ENCODE measurements around the gene EIF5A.

DNA sequence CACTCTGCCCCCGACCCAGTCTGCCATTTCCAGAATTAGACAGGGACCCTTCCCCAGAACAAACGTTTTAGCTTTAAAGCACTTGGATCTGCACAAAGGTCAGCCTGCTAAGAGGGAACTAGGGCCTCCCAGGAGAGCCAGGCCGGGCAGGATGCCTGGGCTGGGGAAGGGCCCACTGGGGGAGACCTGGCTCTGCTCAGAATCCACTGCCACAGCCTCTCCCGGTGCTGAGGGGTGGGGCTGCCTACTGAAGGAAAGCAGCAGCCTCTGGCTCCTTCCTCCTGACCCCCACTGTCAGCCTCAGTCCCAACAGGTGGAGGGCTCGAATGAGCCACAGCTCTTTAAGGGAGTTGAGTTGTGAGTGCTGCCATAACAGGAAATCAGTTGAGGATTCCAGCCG, 14.7 kb upstream of the EIF5A start:
- TF ChIP-seq, protein P1, sequence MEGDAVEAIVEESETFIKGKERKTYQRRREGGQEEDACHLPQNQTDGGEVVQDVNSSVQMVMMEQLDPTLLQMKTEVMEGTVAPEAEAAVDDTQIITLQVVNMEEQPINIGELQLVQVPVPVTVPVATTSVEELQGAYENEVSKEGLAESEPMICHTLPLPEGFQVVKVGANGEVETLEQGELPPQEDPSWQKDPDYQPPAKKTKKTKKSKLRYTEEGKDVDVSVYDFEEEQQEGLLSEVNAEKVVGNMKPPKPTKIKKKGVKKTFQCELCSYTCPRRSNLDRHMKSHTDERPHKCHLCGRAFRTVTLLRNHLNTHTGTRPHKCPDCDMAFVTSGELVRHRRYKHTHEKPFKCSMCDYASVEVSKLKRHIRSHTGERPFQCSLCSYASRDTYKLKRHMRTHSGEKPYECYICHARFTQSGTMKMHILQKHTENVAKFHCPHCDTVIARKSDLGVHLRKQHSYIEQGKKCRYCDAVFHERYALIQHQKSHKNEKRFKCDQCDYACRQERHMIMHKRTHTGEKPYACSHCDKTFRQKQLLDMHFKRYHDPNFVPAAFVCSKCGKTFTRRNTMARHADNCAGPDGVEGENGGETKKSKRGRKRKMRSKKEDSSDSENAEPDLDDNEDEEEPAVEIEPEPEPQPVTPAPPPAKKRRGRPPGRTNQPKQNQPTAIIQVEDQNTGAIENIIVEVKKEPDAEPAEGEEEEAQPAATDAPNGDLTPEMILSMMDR (IDR thresholded peaks at IDR 0.05): no peak
- TF ChIP-seq POLR2A (IDR thresholded peaks at IDR 0.05): no peak

All from thyroid gland (tissue), 4 donors.